Hematopoietic multipotent progenitor cell treated with erythropoietin and hydrocortisone succinate and interleukin-3 and kit ligand, for 4 days (in vitro differentiated cells): Measurements from ENCODE around the gene SNAPIN.
A peak's percentile ranks its signal among the peaks of the same experiment; 100 is the strongest.
"Not testable (repeated sequence)": the region's sequence is repeated elsewhere in the genome, so short reads cannot be mapped to it uniquely, and the experiment has no call there.

Experiments used
- DNase-seq: peaks from one replicate; pipeline ENCODE4 v3.0.0-alpha.2; 2015

SNAPIN gene

DNA sequence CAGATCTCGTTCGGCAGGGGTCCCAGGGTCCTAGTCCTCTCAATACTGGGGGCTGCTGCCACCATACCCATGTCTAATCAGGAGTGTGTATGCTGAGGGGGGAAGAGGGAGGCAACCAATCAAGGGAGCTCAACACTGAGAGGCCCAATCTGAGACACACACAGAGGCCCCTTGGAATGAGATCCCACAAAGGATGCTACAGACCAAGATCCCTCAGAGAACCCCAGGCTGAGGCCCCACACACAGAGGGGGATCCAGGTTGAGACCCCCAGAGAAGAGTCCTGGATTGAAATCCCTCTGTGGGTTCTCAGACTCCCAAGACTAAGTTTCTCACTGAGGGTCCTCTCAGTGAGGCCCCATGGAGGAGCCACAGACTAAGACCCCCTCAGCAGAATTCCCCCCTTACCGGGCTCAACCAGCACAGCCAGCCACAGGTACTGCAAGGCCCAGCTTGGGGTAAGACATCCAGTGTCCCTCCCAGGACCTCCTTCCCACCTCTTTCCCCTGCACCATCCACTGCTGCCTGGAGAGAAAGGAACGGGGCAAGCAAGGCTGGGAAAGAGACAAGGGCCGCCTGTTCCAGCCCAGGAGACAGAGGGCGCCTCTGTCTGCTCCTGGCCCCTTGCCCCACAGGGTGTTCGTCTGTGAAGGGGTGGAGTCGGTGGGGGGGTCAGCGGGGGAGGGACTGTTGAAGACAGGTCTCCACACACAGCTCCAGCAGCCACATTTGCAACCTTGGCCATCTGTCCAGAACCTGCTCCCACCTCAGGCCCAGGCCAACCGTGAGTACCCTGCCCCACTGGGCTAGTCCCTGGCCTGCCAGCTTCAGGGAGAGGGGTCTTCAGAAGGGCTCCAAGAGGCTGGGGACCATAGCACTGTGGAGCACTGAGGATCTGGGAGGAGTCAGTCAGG lies 30.5 kb upstream of the SNAPIN start, which contains the start of gene S100A1:
Gene S100A1 (plus strand): TSS at position 720 of the 912 bp plus-strand sequence. CDS start 2,088 bp downstream, outside the sequence.
- DNase-seq: peak; percentile 36

DNA sequence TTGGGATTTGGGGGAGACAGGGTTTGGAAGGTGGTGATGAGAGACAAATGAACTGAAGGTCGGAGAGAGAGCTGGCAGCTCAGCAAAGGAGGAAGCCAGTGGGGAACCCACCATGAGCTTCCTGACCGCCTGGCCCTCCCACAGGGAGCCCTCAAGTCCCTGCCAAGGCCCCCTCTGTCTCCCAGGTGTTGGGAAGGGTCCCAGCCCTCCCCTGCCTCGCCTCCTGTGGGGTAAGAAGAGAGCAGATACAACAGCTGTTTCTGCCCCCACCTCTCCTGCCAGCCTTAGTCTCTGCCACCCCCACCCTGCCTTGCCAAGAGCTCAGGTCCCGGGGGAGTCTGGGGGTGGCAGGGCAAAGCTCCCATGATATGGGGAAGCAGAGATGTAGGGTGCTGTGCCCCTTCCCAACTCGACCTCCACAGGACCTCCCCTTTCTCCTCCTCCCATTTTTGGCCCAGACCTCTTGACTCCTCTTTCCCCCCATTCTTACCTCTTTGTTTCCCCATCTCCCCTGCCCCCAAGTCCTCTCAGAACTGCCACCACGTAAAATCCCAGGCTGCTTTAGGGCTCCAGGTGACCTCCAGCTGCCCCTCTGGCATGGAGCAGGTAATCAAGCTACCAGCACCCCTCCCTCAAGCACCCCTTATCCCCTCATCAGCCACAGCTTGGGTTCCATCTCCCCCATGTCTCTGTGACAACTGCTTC lies 29.7 kb upstream of the SNAPIN start:
- no peak for DNase-seq

- DNase-seq: no peak
These were observed 29.2 kb upstream of the SNAPIN start for GRCh38 chr1:153629343-153629665.

- no peak for DNase-seq
These were observed 28.5 kb upstream of the SNAPIN start for GRCh38 chr1:153629971-153630370.

DNA sequence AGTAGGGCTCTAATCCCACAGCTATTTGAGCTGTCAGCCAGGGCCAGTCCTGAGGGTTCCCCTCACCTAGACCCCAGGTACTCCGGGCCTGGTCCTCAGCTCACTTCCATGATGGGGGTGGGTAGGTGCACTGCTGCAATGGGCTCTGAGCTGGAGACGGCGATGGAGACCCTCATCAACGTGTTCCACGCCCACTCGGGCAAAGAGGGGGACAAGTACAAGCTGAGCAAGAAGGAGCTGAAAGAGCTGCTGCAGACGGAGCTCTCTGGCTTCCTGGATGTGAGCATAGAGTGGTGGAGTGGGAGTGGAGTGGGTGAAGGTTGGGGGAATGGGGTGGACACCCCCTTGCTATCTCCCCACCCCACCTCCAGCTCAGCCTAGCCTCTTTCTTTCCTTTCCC lies 28.1 kb upstream of the SNAPIN start:
- no peak for DNase-seq

- DNase-seq: no peak
These were observed 27.2 kb upstream of the SNAPIN start for GRCh38 chr1:153631047-153632022.

DNA sequence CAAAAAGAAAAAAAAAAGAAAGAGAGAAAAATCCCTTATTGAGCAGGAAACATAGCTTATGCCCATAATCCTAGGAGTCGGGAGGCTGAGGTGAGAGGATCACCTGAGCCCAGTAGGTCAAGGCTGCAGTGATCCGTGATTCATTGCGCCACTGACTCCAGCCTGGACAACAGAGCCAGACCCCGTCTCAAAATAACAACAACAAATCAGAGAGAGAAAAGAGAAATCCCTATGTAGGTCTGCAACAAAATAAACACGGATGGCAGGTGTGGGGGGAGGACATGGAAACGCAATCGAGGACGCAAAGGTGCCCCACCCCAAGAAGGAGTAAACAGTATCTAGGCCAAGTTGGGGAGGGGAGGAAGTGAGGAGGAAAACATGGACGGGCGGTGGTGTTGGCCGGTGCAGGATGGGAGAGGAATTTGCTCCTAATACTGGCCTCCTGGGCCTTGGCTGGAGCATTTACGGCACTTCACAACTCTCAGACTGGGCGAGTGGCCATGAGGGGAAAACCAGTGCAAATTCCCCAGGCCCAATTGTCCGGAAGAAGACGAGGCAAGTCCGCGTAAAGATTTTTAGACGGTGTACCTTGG lies 25.2 kb upstream of the SNAPIN start:
- no peak for DNase-seq

GRCh38 chr1:153633754-153634665 lies 24.5 kb upstream of the SNAPIN start, which contains the start of gene CHTOP:
CHTOP (plus strand) TSS chr1:153634066; CDS start chr1:153636589, 2,523 bp downstream.
- DNase-seq: peak; percentile 99

DNA sequence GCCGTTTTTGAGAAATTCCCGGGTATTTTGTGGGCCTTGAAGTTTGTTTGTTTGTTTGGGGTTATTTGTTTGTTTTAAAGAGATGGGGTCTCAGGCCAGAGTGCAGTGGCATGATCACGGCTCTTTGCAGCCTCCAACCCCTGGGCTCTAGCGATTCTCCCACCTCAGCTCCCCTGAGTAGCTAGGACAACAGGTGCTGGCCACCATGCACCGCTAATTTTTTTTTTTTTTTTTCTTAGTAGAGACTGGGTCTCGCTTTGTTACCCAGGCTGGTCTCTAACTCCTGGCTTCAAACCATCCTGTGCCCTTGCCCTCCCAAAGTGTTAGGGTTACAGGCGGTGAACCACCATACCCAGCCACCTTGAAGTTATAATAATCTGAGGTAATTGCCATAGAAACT lies 22.6 kb upstream of the SNAPIN start:
- no peak for DNase-seq

DNA sequence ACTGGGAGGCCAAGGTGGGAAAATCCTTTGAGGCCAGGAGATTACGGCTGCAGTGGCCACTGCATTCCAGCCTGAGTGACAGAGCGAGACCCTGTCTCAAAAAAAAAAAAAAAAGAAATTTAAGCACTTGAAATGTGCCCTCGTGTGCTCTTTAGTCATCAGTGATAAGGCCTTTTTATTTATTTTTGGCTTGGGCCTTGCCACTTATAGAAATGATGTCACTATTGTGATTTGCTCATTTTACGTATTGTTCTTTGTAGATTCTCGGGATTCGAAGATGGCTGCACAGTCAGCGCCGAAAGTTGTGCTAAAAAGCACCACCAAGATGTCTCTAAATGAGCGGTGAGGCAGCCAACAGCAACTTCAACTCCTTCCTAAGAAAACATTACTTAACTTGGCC lies 22.2 kb upstream of the SNAPIN start:
- DNase-seq: no peak

DNA sequence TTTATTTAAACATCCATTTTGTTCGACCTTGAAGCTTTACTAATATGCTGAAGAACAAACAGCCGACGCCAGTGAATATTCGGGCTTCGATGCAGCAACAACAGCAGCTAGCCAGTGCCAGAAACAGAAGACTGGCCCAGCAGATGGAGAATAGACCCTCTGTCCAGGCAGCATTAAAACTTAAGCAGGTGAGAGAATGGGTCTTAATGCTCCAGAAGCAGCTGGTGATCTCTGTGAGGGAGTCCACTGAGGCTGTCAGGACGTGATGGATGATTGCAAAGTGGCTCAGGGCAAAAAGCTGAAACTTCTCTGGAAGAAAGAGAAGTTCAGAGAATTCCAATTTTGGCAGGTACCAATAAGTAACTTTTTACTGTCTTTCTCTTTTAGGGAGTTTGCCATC lies 20.2 kb upstream of the SNAPIN start:
- DNase-seq: no peak

- DNase-seq: no peak
These were observed 19.2 kb upstream of the SNAPIN start for GRCh38 chr1:153639280-153639679.

GRCh38 chr1:153640213-153640612 lies 18.3 kb upstream of the SNAPIN start:
- DNase-seq: not testable (repeated sequence)

DNA sequence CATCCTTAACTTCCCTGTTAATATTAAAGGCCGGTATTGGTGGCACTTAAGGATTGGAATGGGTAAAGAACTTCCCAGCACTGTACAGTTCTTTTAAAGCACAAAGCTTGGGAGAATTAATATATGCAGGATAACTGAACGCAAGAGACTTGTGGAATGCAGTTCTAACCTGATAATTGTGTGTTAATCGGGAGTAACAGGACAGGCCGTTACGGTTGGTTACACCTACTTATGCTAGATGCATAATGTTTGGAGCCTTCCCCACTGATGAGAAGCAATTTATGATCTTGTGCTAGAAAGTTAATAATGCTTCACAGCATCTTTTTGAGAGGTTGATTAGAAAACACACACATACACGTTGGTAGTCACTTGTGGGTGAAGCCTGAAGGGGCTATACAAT lies 17.6 kb upstream of the SNAPIN start:
- DNase-seq: no peak

GRCh38 chr1:153642161-153642560 lies 16.3 kb upstream of the SNAPIN start:
- no peak for DNase-seq

DNA sequence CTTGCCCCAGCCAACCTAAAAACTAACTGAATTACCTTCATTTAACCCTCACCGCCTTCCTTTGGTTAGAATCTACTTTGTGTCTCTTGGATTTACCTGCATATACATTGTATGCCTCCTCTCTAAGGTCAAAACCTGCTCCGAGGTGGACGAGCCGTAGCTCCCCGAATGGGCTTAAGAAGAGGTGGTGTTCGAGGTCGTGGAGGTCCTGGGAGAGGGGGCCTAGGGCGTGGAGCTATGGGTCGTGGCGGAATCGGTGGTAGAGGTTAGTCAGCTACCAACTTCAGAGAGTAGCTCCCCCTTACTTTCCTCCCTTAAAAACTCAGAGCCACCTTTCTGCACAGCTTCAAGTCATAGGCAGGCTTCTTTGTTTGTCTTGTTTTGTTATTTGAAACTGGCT lies 15.4 kb upstream of the SNAPIN start:
- no peak for DNase-seq

- no peak for DNase-seq
These were observed 14.7 kb upstream of the SNAPIN start for GRCh38 chr1:153643816-153644215.

- no peak for DNase-seq
These were observed 11.7 kb upstream of the SNAPIN start for GRCh38 chr1:153646672-153647345.

GRCh38 chr1:153647346-153647714 lies 11.2 kb upstream of the SNAPIN start:
- DNase-seq: no peak

- no peak for DNase-seq
These were observed 10.4 kb upstream of the SNAPIN start for GRCh38 chr1:153648000-153648643.
